ENCODE results near the gene PRSS8. TPM values are rescaled to one million over a fixed set of nuclear protein-coding genes. Genes with fewer than 3 reads are reported as not detected.

PRSS8 gene
- polyA plus RNA-seq (2013, experiment 1 of 2): not detected
- not detected for polyA plus RNA-seq (2013, experiment 2 of 2)

- WGBS: 37% methylated on average over 20 of the region's 22 CpGs
- H3K9ac ChIP-seq (ENCODE audit: low read length): no peak within 1 kb of the TSS
Observed at GRCh38 chr16:31135535-31136286, at the start of gene PRSS8. TSS of gene PRSS8 (minus strand) at chr16:31135727. CDS start at chr16:31135498, 229 bp downstream.

GRCh38 chr16:31184888-31185287 lies 49.4 kb upstream of the PRSS8 start:
- Histone ChIP-seq H2BK12ac (ENCODE audit: low read length in 2 of 2) (no peak overlapping the region), H2AK5ac (ENCODE audit: low read length, severe bottlenecking) (no peak overlapping the region), H3K27ac (ENCODE audit: low read length, poor library complexity, severe bottlenecking) (no peak overlapping the region), H3K36me3 (ENCODE audit: control insufficient read depth in 1 of 2, insufficient read depth in 2 of 2, low read depth in 1 of 2, low read length in 2 of 2) (peaks cover 48 to 74% of the 10 kb centered on the region in 2 experiments), H2BK120ac (ENCODE audit: low read depth, low read length) (no peak overlapping the region), H3K14ac (ENCODE audit: low read length in 2 of 2) (peak overlapping the region in 1 of 2 experiments; percentile 59), H4K91ac (ENCODE audit: low read length) (no peak overlapping the region), H4K8ac (ENCODE audit: low read length) (no peak overlapping the region), H3K23ac (ENCODE audit: low read length in 2 of 2) (no peak overlapping the region), H3K4ac (ENCODE audit: low read depth in 1 of 2, low read length in 2 of 2) (no peak overlapping the region), H2BK15ac (ENCODE audit: low read depth, poor library complexity, severe bottlenecking) (no peak overlapping the region), H2AFZ (ENCODE audit: low read depth, low read length) (no peak overlapping the region), H3K4me2 (ENCODE audit: low read length, poor library complexity, severe bottlenecking) (no peak overlapping the region), H3K9ac (ENCODE audit: low read length) (peak overlapping the region; percentile 30), H3K27me3 (ENCODE audit: control insufficient read depth in 1 of 2, insufficient read depth in 1 of 2, low read length in 2 of 2) (no peaks in the 10 kb centered on the region), H2BK5ac (ENCODE audit: low read depth, low read length, poor library complexity, severe bottlenecking) (no peak overlapping the region), H3K4me1 (ENCODE audit: control insufficient read depth, insufficient read depth, low read depth, low read length) (peaks cover 16% of the 10 kb centered on the region), H3K79me1 (replicated peaks; ENCODE audit: low read length, poor library complexity, severe bottlenecking) (peaks cover 5% of the 10 kb centered on the region), H3K9me3 (ENCODE audit: control insufficient read depth, low read length) (no peaks in the 10 kb centered on the region), H3K18ac (ENCODE audit: low read depth in 1 of 2, low read length in 2 of 2) (no peak overlapping the region), H3K4me3 (ENCODE audit: insufficient read depth in 1 of 2, low read depth in 1 of 2, low read length in 2 of 2) (no peak overlapping the region)
- no peak for DNase-seq
- 98% methylated on average over 14 of the region's 14 CpGs for WGBS

More at GRCh38 chr16:31135535-31136286, at the start of gene PRSS8:
- no peaks in the 10 kb centered on the region for H3K9me3 ChIP-seq (ENCODE audit: control insufficient read depth, low read length)
- H4K8ac ChIP-seq (ENCODE audit: low read length): peak within 1 kb of the TSS; percentile 49
- DNase-seq: no peak
- H3K4ac ChIP-seq (ENCODE audit: low read depth in 1 of 2, low read length in 2 of 2): peak within 1 kb of the TSS in 1 of 2 experiments; percentile 30
- H3K4me3 ChIP-seq (ENCODE audit: insufficient read depth in 1 of 2, low read depth in 1 of 2, low read length in 2 of 2): no peak within 1 kb of the TSS
- no peak within 1 kb of the TSS for H2BK5ac ChIP-seq (ENCODE audit: low read depth, low read length, poor library complexity, severe bottlenecking)
- no peaks in the 10 kb centered on the region for H3K79me1 ChIP-seq (replicated peaks; ENCODE audit: low read length, poor library complexity, severe bottlenecking)
- H3K18ac ChIP-seq (ENCODE audit: low read depth in 1 of 2, low read length in 2 of 2): no peak within 1 kb of the TSS
- peaks cover 6 to 28% of the 10 kb centered on the region in 2 experiments for H3K36me3 ChIP-seq (ENCODE audit: control insufficient read depth in 1 of 2, insufficient read depth in 2 of 2, low read depth in 1 of 2, low read length in 2 of 2)
- H3K4me2 ChIP-seq (ENCODE audit: low read length, poor library complexity, severe bottlenecking): no peak within 1 kb of the TSS
- H2BK15ac ChIP-seq (ENCODE audit: low read depth, poor library complexity, severe bottlenecking): no peak within 1 kb of the TSS
- no peak within 1 kb of the TSS for H3K23ac ChIP-seq (ENCODE audit: low read length in 2 of 2)
- no peak within 1 kb of the TSS for H2AK5ac ChIP-seq (ENCODE audit: low read length, severe bottlenecking)
- peaks cover 8 to 13% of the 10 kb centered on the region in 2 experiments for H3K27me3 ChIP-seq (ENCODE audit: control insufficient read depth in 1 of 2, insufficient read depth in 1 of 2, low read length in 2 of 2)
- H3K4me1 ChIP-seq (ENCODE audit: control insufficient read depth, insufficient read depth, low read depth, low read length): peaks cover 19% of the 10 kb centered on the region
- H3K14ac ChIP-seq (ENCODE audit: low read length in 2 of 2): no peak within 1 kb of the TSS
- H2BK120ac ChIP-seq (ENCODE audit: low read depth, low read length): no peak within 1 kb of the TSS
- H2AFZ ChIP-seq (ENCODE audit: low read depth, low read length): no peak within 1 kb of the TSS
- no peak within 1 kb of the TSS for H2BK12ac ChIP-seq (ENCODE audit: low read length in 2 of 2)
- no peak within 1 kb of the TSS for H3K27ac ChIP-seq (ENCODE audit: low read length, poor library complexity, severe bottlenecking)
- no peak within 1 kb of the TSS for H4K91ac ChIP-seq (ENCODE audit: low read length)

GRCh38 chr16:31183432-31184428 lies 48.2 kb upstream of the PRSS8 start:
- Histone ChIP-seq H4K8ac (ENCODE audit: low read length) (no peak overlapping the region), H3K27ac (ENCODE audit: low read length, poor library complexity, severe bottlenecking) (no peak overlapping the region), H3K9ac (ENCODE audit: low read length) (peak overlapping the region; percentile 95), H3K9me3 (ENCODE audit: control insufficient read depth, low read length) (no peaks in the 10 kb centered on the region), H2AFZ (ENCODE audit: low read depth, low read length) (no peak overlapping the region), H3K79me1 (replicated peaks; ENCODE audit: low read length, poor library complexity, severe bottlenecking) (peaks cover 9% of the 10 kb centered on the region), H3K27me3 (ENCODE audit: control insufficient read depth in 1 of 2, insufficient read depth in 1 of 2, low read length in 2 of 2) (no peaks in the 10 kb centered on the region), H3K14ac (ENCODE audit: low read length in 2 of 2) (no peak overlapping the region), H3K23ac (ENCODE audit: low read length in 2 of 2) (no peak overlapping the region), H3K4me1 (ENCODE audit: control insufficient read depth, insufficient read depth, low read depth, low read length) (peaks cover 16% of the 10 kb centered on the region), H3K36me3 (ENCODE audit: control insufficient read depth in 1 of 2, insufficient read depth in 2 of 2, low read depth in 1 of 2, low read length in 2 of 2) (peaks cover 43 to 63% of the 10 kb centered on the region in 2 experiments), H2BK15ac (ENCODE audit: low read depth, poor library complexity, severe bottlenecking) (no peak overlapping the region), H3K4ac (ENCODE audit: low read depth in 1 of 2, low read length in 2 of 2) (no peak overlapping the region), H4K91ac (ENCODE audit: low read length) (no peak overlapping the region), H3K4me3 (ENCODE audit: insufficient read depth in 1 of 2, low read depth in 1 of 2, low read length in 2 of 2) (peak overlapping the region; percentile 18 to 94), H2BK120ac (ENCODE audit: low read depth, low read length) (no peak overlapping the region), H2BK5ac (ENCODE audit: low read depth, low read length, poor library complexity, severe bottlenecking) (no peak overlapping the region), H2BK12ac (ENCODE audit: low read length in 2 of 2) (no peak overlapping the region), H3K4me2 (ENCODE audit: low read length, poor library complexity, severe bottlenecking) (peak overlapping the region; percentile 4), H3K18ac (ENCODE audit: low read depth in 1 of 2, low read length in 2 of 2) (no peak overlapping the region), H2AK5ac (ENCODE audit: low read length, severe bottlenecking) (no peak overlapping the region)
- DNase-seq: peak; percentile 48
- 95% methylated on average over 10 of the region's 10 CpGs for WGBS
